K562 (cell line): ENCODE measurements around the gene NANOG.

Source experiments
- CREB1 ChIP-seq, 2 experiments: sonication (generic) in 1 of 2; formaldehyde crosslinking in 1 of 2; IDR thresholded peaks; 2 replicates each; pipeline versions ENCODE4 v1.6.1 to v1.8.0; 2012 to 2022; ENCODE audit warnings: inconsistent platforms in 1 of 2, mild to moderate bottlenecking in 1 of 2, missing genetic modification reagents in 1 of 2, moderate library complexity in 1 of 2
- CTCF ChIP-seq, 3 experiments: IDR thresholded peaks in 2 of 3; conservative IDR thresholded peaks in 1 of 3; 2 replicates each; pipeline ENCODE4 v1.5.1; 2011 to 2012; ENCODE audit warnings: low read length in 3 of 3, mild to moderate bottlenecking in 3 of 3, control low read depth in 2 of 3, improper control_type of control experiment in 1 of 3, inconsistent platforms in 1 of 3, low read depth in 1 of 3, mixed read lengths in 1 of 3, moderate library complexity in 1 of 3; ENCODE audit not compliant: insufficient read depth in 2 of 3
- EGR1 ChIP-seq: fragments of 450-650 bp; conservative IDR thresholded peaks from 2 replicates; pipeline ENCODE4 v1.6.1; 2017; ENCODE audit warnings: mild to moderate bottlenecking
- EP300 ChIP-seq: IDR thresholded peaks from 2 replicates; pipeline ENCODE4 v1.6.1; 2012; ENCODE audit warnings: low read length, improper control_type of control experiment
- MCM2 ChIP-seq: fragments of 450-650 bp; IDR thresholded peaks from 2 replicates; pipeline ENCODE4 v1.6.1; 2017; ENCODE audit warnings: low read depth, mild to moderate bottlenecking
- NR3C1 ChIP-seq: sonication (generic); formaldehyde crosslinking; IDR thresholded peaks from 2 replicates; pipeline ENCODE4 v1.8.1; 2022; ENCODE audit warnings: missing genetic modification reagents
- SMAD3 ChIP-seq: fragments of 450-650 bp; formaldehyde crosslinking; conservative IDR thresholded peaks from 2 replicates; pipeline ENCODE4 v1.4.0; 2020; ENCODE audit warnings: mild to moderate bottlenecking
- ZFP36 ChIP-seq: fragments of 150-350 bp; IDR thresholded peaks from 2 replicates; pipeline ENCODE4 v1.6.1; 2018; ENCODE audit warnings: low read length, low read depth; ENCODE audit not compliant: partially characterized antibody
- ZMIZ1 ChIP-seq, 2 experiments: fragments of 150-350 bp in 1 of 2; IDR thresholded peaks; 2 replicates each; pipeline ENCODE4 v1.6.1; 2012 to 2016; ENCODE audit warnings: low read depth in 2 of 2, low read length in 2 of 2, mild to moderate bottlenecking in 1 of 2, moderate library complexity in 1 of 2
- ZNF12 ChIP-seq: sonication (generic); formaldehyde crosslinking; IDR thresholded peaks from 2 replicates; pipeline ENCODE4 v1.4.0; 2020; ENCODE audit warnings: mild to moderate bottlenecking, missing genetic modification reagents
- ZNF24 ChIP-seq: fragments of 450-650 bp; IDR thresholded peaks from 2 replicates; pipeline ENCODE4 v1.6.1; 2016

GRCh38 chr12:7833831-7834230 is 44.6 kb downstream of the NANOG start:
- TF ChIP-seq NR3C1 (CRISPR knock-in tag) (no peak), ZNF24 (no peak), SMAD3 (CRISPR knock-in tag) (no peak), MCM2 (no peak), EP300 (no peak), CREB1 (IDR thresholded peaks at IDR 0.05) (no peak), CREB1 (CRISPR knock-in tag; IDR thresholded peaks at IDR 0.05) (no peak), CTCF (IDR thresholded peaks at IDR 0.05 in 2 of 3, conservative IDR thresholded peaks at IDR 0.05 in 1 of 3; ENCODE audit: insufficient read depth in 2 of 3, low read depth in 1 of 3, low read length in 3 of 3) (no peak), EGR1 (no peak), ZFP36 (no peak), ZNF12 (CRISPR knock-in tag) (no peak), ZMIZ1 (IDR thresholded peaks at IDR 0.05; ENCODE audit: low read depth in 2 of 2, low read length in 2 of 2) (no peak)
